Suprapubic skin (tissue), 4 donors: ENCODE results near the gene UBXN6. TPM values are rescaled to one million over a fixed set of nuclear protein-coding genes. Genes with fewer than 3 reads are reported as not detected.

Experiments used
- DNase-seq, 2 donors: peaks; one replicate each; pipeline ENCODE4 v3.0.0-alpha.2; 2019; ENCODE audit warnings: low spot score in 2 of 2
- H3K27ac ChIP-seq: fragments of 200-600 bp; sonication (generic); one replicate; pipeline ENCODE4 v1.5.1; 2019
- H3K27me3 ChIP-seq: fragments of 200-600 bp; sonication (generic); one replicate; pipeline ENCODE4 v1.5.1; 2019
- H3K36me3 ChIP-seq: fragments of 200-600 bp; sonication (generic); one replicate; pipeline ENCODE4 v1.5.1; 2019
- H3K4me1 ChIP-seq: fragments of 200-600 bp; sonication (generic); one replicate; pipeline ENCODE4 v1.5.1; 2019
- H3K4me3 ChIP-seq: fragments of 200-600 bp; sonication (generic); one replicate; pipeline ENCODE4 v1.5.1; 2019; ENCODE audit warnings: mild to moderate bottlenecking
- H3K9me3 ChIP-seq: fragments of 200-600 bp; sonication (generic); one replicate; pipeline ENCODE4 v1.5.1; 2019
- CTCF ChIP-seq, 2 donors: fragments of 200-600 bp in 1 of 2; fragments of 450-650 bp in 1 of 2; sonication (generic) in 1 of 2; IDR thresholded peaks; one replicate each; pipeline ENCODE4 v1.5.1; 2016 to 2019; ENCODE audit warnings: antibody characterized with exemption in 2 of 2, mild to moderate bottlenecking in 1 of 2, moderate library complexity in 1 of 2
- EP300 ChIP-seq: sonication (generic); formaldehyde crosslinking; IDR thresholded peaks from one replicate; pipeline ENCODE4 v1.6.1; 2017; ENCODE audit warnings: antibody characterized with exemption
- POLR2A ChIP-seq, 2 donors: fragments of 450-650 bp; IDR thresholded peaks; one replicate each; pipeline ENCODE4 v1.6.1; 2017; ENCODE audit warnings: antibody characterized with exemption in 2 of 2, mild to moderate bottlenecking in 2 of 2, moderate library complexity in 2 of 2
- POLR2AphosphoS5 ChIP-seq, 3 donors: sonication (generic); formaldehyde crosslinking; IDR thresholded peaks; one replicate each; pipeline ENCODE4 v1.6.1; 2017; ENCODE audit warnings: antibody characterized with exemption in 3 of 3
- WGBS: methylation state at CpG from one replicate; pipeline ENCODE4 v1.1.5; 2018; 5-methylcytosine and 5-hydroxymethylcytosine counted together
- total RNA-seq, 4 donors: library from RNA; depleted of rRNA; stranded (reverse); fragments of >200 nt; gene quantifications; one replicate each; pipeline ENCODE4 v1.1.0, GENCODE V29; 2016

Gene UBXN6
- total RNA-seq, 4 donors from 2014 or later, result 108 to 257 (median 167) TPM

GRCh38 chr19:4429256-4429655, 28.3 kb downstream of the UBXN6 start:
- DNase-seq, result no peak
- H3K36me3 ChIP-seq, result peaks cover 71% of the 10 kb centered on the region
- no peaks in the 10 kb centered on the region for H3K4me1 ChIP-seq
- no peak for TF ChIP-seq EP300
- TF ChIP-seq POLR2AphosphoS5 (IDR thresholded peaks at IDR 0.05), result no peak
- TF ChIP-seq CTCF (IDR thresholded peaks at IDR 0.05), result no peak
- no peak for TF ChIP-seq POLR2A (IDR thresholded peaks at IDR 0.05)
- no peak overlapping the region for H3K27ac ChIP-seq
- no peak overlapping the region for H3K4me3 ChIP-seq
- WGBS, result 91% methylated on average over 16 of the region's 16 CpGs
- H3K9me3 ChIP-seq, result no peaks in the 10 kb centered on the region
- no peaks in the 10 kb centered on the region for H3K27me3 ChIP-seq

- no peaks in the 10 kb centered on the region for H3K9me3 ChIP-seq
- H3K36me3 ChIP-seq, result peaks cover 71% of the 10 kb centered on the region
- no peak for DNase-seq
- no peak overlapping the region for H3K27ac ChIP-seq
- TF ChIP-seq CTCF (IDR thresholded peaks at IDR 0.05) (no peak), POLR2A (IDR thresholded peaks at IDR 0.05) (no peak), EP300 (no peak), POLR2AphosphoS5 (IDR thresholded peaks at IDR 0.05) (no peak)
- 91% methylated on average over 16 of the region's 20 CpGs for WGBS
- no peak overlapping the region for H3K4me3 ChIP-seq
- no peaks in the 10 kb centered on the region for H3K27me3 ChIP-seq
- H3K4me1 ChIP-seq, result no peaks in the 10 kb centered on the region
These were observed 29.1 kb downstream of the UBXN6 start for GRCh38 chr19:4428326-4428975.

- H3K9me3 ChIP-seq, result no peaks in the 10 kb centered on the region
- no peak for TF ChIP-seq POLR2A (IDR thresholded peaks at IDR 0.05)
- TF ChIP-seq CTCF (IDR thresholded peaks at IDR 0.05), result no peak
- TF ChIP-seq EP300, result no peak
- TF ChIP-seq POLR2AphosphoS5 (IDR thresholded peaks at IDR 0.05), result no peak
- DNase-seq, result no peak
- peaks cover 58% of the 10 kb centered on the region for H3K36me3 ChIP-seq
- no peaks in the 10 kb centered on the region for H3K27me3 ChIP-seq
- no peak overlapping the region for H3K4me3 ChIP-seq
- 93% methylated on average over 6 of the region's 6 CpGs for WGBS
- no peaks in the 10 kb centered on the region for H3K4me1 ChIP-seq
- H3K27ac ChIP-seq, result no peak overlapping the region
These were observed 32.1 kb downstream of the UBXN6 start for GRCh38 chr19:4425537-4425936.

- TF ChIP-seq EP300 (no peak), POLR2AphosphoS5 (IDR thresholded peaks at IDR 0.05) (no peak), POLR2A (IDR thresholded peaks at IDR 0.05) (no peak), CTCF (IDR thresholded peaks at IDR 0.05) (no peak)
- no peak overlapping the region for H3K4me3 ChIP-seq
- no peaks in the 10 kb centered on the region for H3K4me1 ChIP-seq
- H3K36me3 ChIP-seq, result peaks cover 39% of the 10 kb centered on the region
- no peaks in the 10 kb centered on the region for H3K27me3 ChIP-seq
- no peak for DNase-seq
- WGBS, result 92% methylated on average over 16 of the region's 16 CpGs
- H3K9me3 ChIP-seq, result no peaks in the 10 kb centered on the region
- no peak overlapping the region for H3K27ac ChIP-seq
These were observed 34.0 kb downstream of the UBXN6 start for GRCh38 chr19:4423416-4424126.

GRCh38 chr19:4416268-4416667, 41.3 kb downstream of the UBXN6 start:
- DNase-seq, result no peak
- WGBS, result 86% methylated on average over 9 of the region's 9 CpGs
- H3K9me3 ChIP-seq, result no peaks in the 10 kb centered on the region
- H3K4me1 ChIP-seq, result no peaks in the 10 kb centered on the region
- H3K36me3 ChIP-seq, result peaks cover 12% of the 10 kb centered on the region
- H3K27ac ChIP-seq, result no peak overlapping the region
- no peaks in the 10 kb centered on the region for H3K27me3 ChIP-seq
- H3K4me3 ChIP-seq, result no peak overlapping the region
- TF ChIP-seq POLR2A (IDR thresholded peaks at IDR 0.05) (no peak), POLR2AphosphoS5 (IDR thresholded peaks at IDR 0.05) (no peak), CTCF (IDR thresholded peaks at IDR 0.05) (no peak), EP300 (no peak)
